ENCODE results near the gene MRPS31.

The MRPS31 gene

GRCh38 chr13:40732658-40733057 lies 38.3 kb downstream of the MRPS31 start:
- no peak for TF ChIP-seq CTCF (IDR thresholded peaks at IDR 0.05)

- TF ChIP-seq CTCF (IDR thresholded peaks at IDR 0.05), result no peak
These were observed 42.4 kb downstream of the MRPS31 start for GRCh38 chr13:40728595-40728994.

- no peak for TF ChIP-seq CTCF (IDR thresholded peaks at IDR 0.05)
These were observed 64.6 kb downstream of the MRPS31 start for GRCh38 chr13:40706439-40706838.

GRCh38 chr13:40697711-40698110 lies 73.3 kb downstream of the MRPS31 start:
- TF ChIP-seq CTCF (IDR thresholded peaks at IDR 0.05), result no peak

- TF ChIP-seq CTCF (IDR thresholded peaks at IDR 0.05), result no peak
These were observed 76.6 kb downstream of the MRPS31 start for GRCh38 chr13:40694426-40694825.

- TF ChIP-seq CTCF (IDR thresholded peaks at IDR 0.05), result no peak
These were observed 78.0 kb downstream of the MRPS31 start for GRCh38 chr13:40692946-40693345.

- no peak for TF ChIP-seq CTCF (IDR thresholded peaks at IDR 0.05)
These were observed 82.2 kb downstream of the MRPS31 start for GRCh38 chr13:40688781-40689180.

Data from LNCAP (cell line).